HepG2 (cell line): Measurements from ENCODE around the gene DCDC1. TPM values are rescaled to one million over a fixed set of nuclear protein-coding genes. Genes with fewer than 3 reads are reported as not detected.

Experiments used
- ATAC-seq: fragments of 200-7000 bp; cut with Tn5 transposase; 3 replicates; pipeline ENCODE4 v1.9.1; 2020; ENCODE audit warnings: mild to moderate bottlenecking, moderate library complexity
- BruUV-seq: library from RNA; stranded (reverse); fragments of 400-500 nt; replicated peaks from 2 replicates; lab custom pipeline; 2021; lab: Mats Ljungman, UMichigan
- CTCF ChIA-PET: fragments of 300-600 bp; formaldehyde crosslinking; extraction: SDS; loops from one replicate; lab custom pipeline; 2021; ENCODE audit warnings: low total read pairs, inconsistent platforms, low intra/inter-chr PET ratio; lab: Yijun Ruan, JAX
- POLR2A ChIA-PET: fragments of 350-600 bp; sonication (Branson Sonifier 250); formaldehyde crosslinking; loops from one replicate; lab custom pipeline; 2020; ENCODE audit warnings: antibody characterized with exemption, inconsistent platforms; lab: Yijun Ruan, JAX
- DNase-seq: peaks from one replicate; pipeline ENCODE4 v3.0.0-alpha.2; 2015; ENCODE audit warnings: low spot score
- FAIRE-seq: peaks from 3 replicates; lab custom pipeline; 2011; peaks lifted over from hg19 to GRCh38; lab: Jason Lieb, UNC
- H2AFZ ChIP-seq: one replicate; pipeline ENCODE4 v1.6.1; 2011; ENCODE audit warnings: low read length, inconsistent platforms
- H3K27ac ChIP-seq: fragments of 300-600 bp; 3 replicates; pipeline ENCODE4 v1.8.0; 2011; ENCODE audit warnings: mixed run types, mild to moderate bottlenecking, mixed read lengths, low read length, inconsistent platforms; ENCODE audit not compliant: insufficient read depth; ENCODE audit errors: extremely low read length
- H3K27me3 ChIP-seq, 2 experiments: fragments of 200-600 bp in 1 of 2; 2 replicates in 1 of 2; 3 replicates in 1 of 2; pipeline versions ENCODE4 v1.6.0 to v1.8.0; 2011; ENCODE audit warnings: low read length in 2 of 2, mild to moderate bottlenecking in 2 of 2, moderate library complexity in 2 of 2, inconsistent platforms in 1 of 2; ENCODE audit not compliant: insufficient read depth in 2 of 2, control insufficient read depth in 1 of 2
- H3K36me3 ChIP-seq, 2 experiments: fragments of 200-600 bp in 1 of 2; replicated peaks in 1 of 2; 2 replicates in 1 of 2; 3 replicates in 1 of 2; pipeline versions ENCODE4 v1.5.1 to v1.8.0; 2011; ENCODE audit warnings: low read length in 2 of 2, inconsistent platforms in 1 of 2; ENCODE audit not compliant: insufficient read depth in 2 of 2, control insufficient read depth in 1 of 2
- H3K4me1 ChIP-seq: 2 replicates; pipeline ENCODE4 v1.5.1; 2012; ENCODE audit warnings: low read length, inconsistent platforms; ENCODE audit not compliant: insufficient read depth
- H3K4me2 ChIP-seq: 2 replicates; pipeline ENCODE4 v1.6.0; 2011; ENCODE audit warnings: low read depth, low read length, inconsistent platforms
- H3K4me3 ChIP-seq, 3 experiments: fragments of 200-600 bp in 1 of 3; sonication (generic), shearing (Covaris generic) in 1 of 3; replicated peaks in 1 of 3; 2 replicates each; pipeline ENCODE4 v1.5.1; 2011 to 2016; ENCODE audit warnings: low read length in 3 of 3, inconsistent platforms in 2 of 3, low read depth in 2 of 3, mild to moderate bottlenecking in 2 of 3, control low read depth in 1 of 3, mixed read lengths in 1 of 3; ENCODE audit not compliant: insufficient read depth in 1 of 3
- H3K79me2 ChIP-seq: one replicate; pipeline ENCODE4 v1.6.1; 2011; ENCODE audit warnings: low read length, inconsistent platforms; ENCODE audit not compliant: insufficient read depth
- H3K9ac ChIP-seq: 2 replicates; pipeline ENCODE4 v1.6.0; 2011; ENCODE audit warnings: mild to moderate bottlenecking, low read depth, low read length, inconsistent platforms; ENCODE audit not compliant: insufficient read depth
- H3K9me3 ChIP-seq: 2 replicates; pipeline ENCODE4 v1.5.1; 2012; ENCODE audit warnings: mild to moderate bottlenecking, low read length
- H4K20me1 ChIP-seq: 2 replicates; pipeline ENCODE4 v1.6.0; 2011; ENCODE audit warnings: inconsistent platforms, mild to moderate bottlenecking, low read length, moderate library complexity; ENCODE audit not compliant: insufficient read depth
- ARID2 ChIP-seq: sonication (generic); formaldehyde crosslinking; IDR thresholded peaks from 2 replicates; pipeline ENCODE4 v1.8.1; 2022; ENCODE audit warnings: mild to moderate bottlenecking, missing genetic modification reagents, borderline replicate concordance
- ATF7-NPFF ChIP-seq: sonication (generic); formaldehyde crosslinking; IDR thresholded peaks from 2 replicates; pipeline ENCODE4 v1.8.1; 2023; ENCODE audit warnings: mild to moderate bottlenecking, low read depth, missing genetic modification reagents, moderate library complexity
- ATRX ChIP-seq: sonication (generic); formaldehyde crosslinking; IDR thresholded peaks from 2 replicates; pipeline ENCODE4 v1.4.0; 2020; ENCODE audit warnings: missing genetic modification reagents, borderline replicate concordance
- DNMT3B ChIP-seq: conservative IDR thresholded peaks from 2 replicates; pipeline ENCODE4 v1.6.1; 2016; ENCODE audit warnings: missing biosample characterization, control low read depth
- FOXA3 ChIP-seq: IDR thresholded peaks from 2 replicates; pipeline ENCODE4 v1.6.1; 2016; ENCODE audit warnings: missing genetic modification reagents, missing compliant biosample characterization
- GZF1 ChIP-seq: sonication (generic); formaldehyde crosslinking; IDR thresholded peaks from 2 replicates; pipeline ENCODE4 v1.5.1; 2020; ENCODE audit warnings: mild to moderate bottlenecking, missing genetic modification reagents
- HNF4A ChIP-seq: sonication (generic); formaldehyde crosslinking; IDR thresholded peaks from 2 replicates; pipeline ENCODE4 v1.4.0; 2020; ENCODE audit warnings: missing genetic modification reagents
- HNRNPH1 ChIP-seq: fragments of 200-400 bp; formaldehyde crosslinking; optimal IDR thresholded peaks from 2 replicates; pipeline ENCODE3; 2017; ENCODE audit warnings: mild to moderate bottlenecking, low read depth, low read length
- KLF16 ChIP-seq, 2 experiments: sonication (generic) in 1 of 2; formaldehyde crosslinking in 1 of 2; IDR thresholded peaks; 2 replicates each; pipeline versions ENCODE4 v1.6.1 to v1.8.0; 2016 to 2023; ENCODE audit warnings: missing genetic modification reagents in 2 of 2, missing compliant biosample characterization in 1 of 2
- MBNL3 ChIP-seq: fragments of 250-450 bp; sonication (Bioruptor Pico); conservative IDR thresholded peaks from 2 replicates; pipeline ENCODE4 v1.8.0; 2022; ENCODE audit warnings: mild to moderate bottlenecking, inconsistent platforms
- NCOA2 ChIP-seq: sonication (generic); formaldehyde crosslinking; IDR thresholded peaks from 2 replicates; pipeline ENCODE4 v1.8.0; 2022; ENCODE audit warnings: inconsistent platforms
- POGZ ChIP-seq: sonication (generic); formaldehyde crosslinking; IDR thresholded peaks from 2 replicates; pipeline ENCODE4 v1.4.0; 2020; ENCODE audit warnings: mild to moderate bottlenecking, missing genetic modification reagents
- POLR2A ChIP-seq, 2 experiments: IDR thresholded peaks; 2 replicates each; pipeline ENCODE4 v1.6.1; 2011; ENCODE audit warnings: low read depth in 2 of 2, low read length in 2 of 2, mild to moderate bottlenecking in 1 of 2, moderate library complexity in 1 of 2; ENCODE audit not compliant: insufficient read depth in 1 of 2
- SIX1 ChIP-seq: sonication (generic); formaldehyde crosslinking; IDR thresholded peaks from 2 replicates; pipeline ENCODE4 v1.4.0; 2020; ENCODE audit warnings: missing genetic modification reagents, borderline replicate concordance
- TEAD3 ChIP-seq: optimal IDR thresholded peaks from 2 replicates; pipeline ENCODE3; 2016; ENCODE audit warnings: borderline replicate concordance
- ZBTB8A ChIP-seq: sonication (generic); formaldehyde crosslinking; IDR thresholded peaks from 2 replicates; pipeline ENCODE4 v1.4.0; 2020; ENCODE audit warnings: mild to moderate bottlenecking, low read depth, missing genetic modification reagents, borderline replicate concordance
- ZC3H13 ChIP-seq: sonication (generic); formaldehyde crosslinking; IDR thresholded peaks from 2 replicates; pipeline ENCODE4 v1.8.1; 2023; ENCODE audit warnings: mild to moderate bottlenecking, missing genetic modification reagents, moderate library complexity
- ZNF441 ChIP-seq: sonication (generic); formaldehyde crosslinking; IDR thresholded peaks from 2 replicates; pipeline ENCODE4 v1.7.0; 2021; ENCODE audit warnings: missing genetic modification reagents, borderline replicate concordance
- ZNF615 ChIP-seq: sonication (generic); formaldehyde crosslinking; IDR thresholded peaks from 2 replicates; pipeline ENCODE4 v1.5.0; 2020; ENCODE audit warnings: mild to moderate bottlenecking, missing genetic modification reagents, borderline replicate concordance
- ZNF879 ChIP-seq: sonication (generic); formaldehyde crosslinking; IDR thresholded peaks from 2 replicates; pipeline ENCODE4 v1.8.1; 2023; ENCODE audit warnings: missing genetic modification reagents
- WGBS: methylation state at CpG from one replicate; pipeline ENCODE4 v1.1.6; 2017; ENCODE audit warnings: low lambda C conversion rate; 5-methylcytosine and 5-hydroxymethylcytosine counted together
- in situ Hi-C: cut with HindIII; loops from 2 replicates; pipeline ENCODE4 v1.10.0; 2017; ENCODE audit warnings: low pct_unique_long_range_greater_than_20kb; ENCODE audit not compliant: extremely low pct_ligation_motif_present
- intact Hi-C: fragments of 100-400 bp; cut with micrococcal nuclease; formaldehyde crosslinking; loops from one replicate; pipeline ENCODE4 v1.10.0; 2022; ENCODE audit not compliant: unreplicated experiment
- polyA plus RNA-seq, 8 experiments: library from polyadenylated mRNA; depleted of rRNA in 3 of 8; stranded (reverse) in 7 of 8; unstranded in 1 of 8; fragments of >200 nt; fragmentation: Illumina TruSeq in 4 of 8; extraction: Trizol in 4 of 8; gene quantifications; 2 replicates each; pipeline versions ENCODE4 v1.2.1 to v1.2.3, GENCODE V29; 2011 to 2016; ENCODE audit warnings: low read depth in 4 of 8, missing spikeins in 1 of 8, mixed read lengths in 1 of 8; ENCODE audit not compliant: insufficient read depth in 1 of 8
- total RNA-seq, 5 experiments: library from RNA; depleted of rRNA; stranded (reverse); fragments of >200 nt; fragmentation: Illumina TruSeq; extraction: Trizol; gene quantifications; 2 replicates each; pipeline ENCODE4 v1.2.3, GENCODE V29; 2016; ENCODE audit warnings: low read depth in 1 of 5
- TF ChIP-seq, protein P1 (sequence below): IDR thresholded peaks from 2 replicates; pipeline ENCODE4 v1.6.1; 2016; ENCODE audit warnings: missing biosample characterization, missing genetic modification reagents, low read depth

The DCDC1 gene
- total and polyA plus RNA-seq, 2 of the 13 experiments (the other 11 are each of a cell fraction or from before 2014, with no cell fraction given), result 0.12 to 0.27 TPM

DNA sequence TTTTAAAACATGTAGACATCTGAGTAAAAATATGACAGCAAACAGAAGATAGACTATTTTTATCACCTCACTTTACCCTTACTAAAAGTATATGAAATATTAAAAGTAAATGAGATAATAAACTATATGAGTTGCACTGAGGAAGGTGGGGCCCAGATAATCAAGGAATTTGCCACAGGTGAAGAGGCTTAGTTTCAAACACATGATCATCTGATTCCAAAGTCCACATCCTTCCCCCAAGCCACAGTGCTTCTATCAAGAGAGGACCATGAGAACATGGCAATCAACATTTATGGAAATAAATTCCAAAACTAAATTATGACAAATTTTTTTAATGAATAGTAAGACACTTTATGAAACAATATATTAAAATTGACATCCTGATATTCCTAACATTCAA lies 384.0 kb downstream of the DCDC1 start:
- no peak overlapping the region for H3K27ac ChIP-seq
- H3K9ac ChIP-seq, result no peak overlapping the region
- H3K36me3 ChIP-seq, result no peaks in the 10 kb centered on the region
- no peaks in the 10 kb centered on the region for H3K9me3 ChIP-seq
- no peak for DNase-seq
- in situ Hi-C loops, result no loop called here
- CTCF ChIA-PET, result no interaction called here
- intact Hi-C loops, result no loop called here
- peaks cover 21% of the 10 kb centered on the region for H3K4me1 ChIP-seq
- POLR2A ChIA-PET, result no interaction called here
- H3K79me2 ChIP-seq, result no peaks in the 10 kb centered on the region
- ATAC-seq, result no peak
- no TSS peak for BruUV-seq
- no peak overlapping the region for H2AFZ ChIP-seq
- H3K4me2 ChIP-seq, result no peak overlapping the region
- TF ChIP-seq TEAD3 (CRISPR knock-in tag), result no peak
- 0 out of 2 replicates have a peak, but pooled peaks have one; percentile 12 for TF ChIP-seq HNF4A (CRISPR knock-in tag)
- no peak for TF ChIP-seq ZBTB8A (CRISPR knock-in tag)
- TF ChIP-seq HNRNPH1, result no peak
- TF ChIP-seq ZC3H13 (CRISPR knock-in tag), result no peak
- no peak for TF ChIP-seq NCOA2 (CRISPR knock-in tag)
- TF ChIP-seq FOXA3, result no peak
- TF ChIP-seq ARID2 (CRISPR knock-in tag), result no peak
- no peak overlapping the region for H3K4me3 ChIP-seq
- H4K20me1 ChIP-seq, result no peaks in the 10 kb centered on the region
- no peak for FAIRE-seq
- no peaks in the 10 kb centered on the region for H3K27me3 ChIP-seq

GRCh38 chr11:30984827-30985226 lies 384.7 kb downstream of the DCDC1 start:
- no peak for ATAC-seq
- Histone ChIP-seq H3K4me2 (no peak overlapping the region), H3K36me3 (no peaks in the 10 kb centered on the region), H3K4me1 (peaks cover 20% of the 10 kb centered on the region), H3K9me3 (no peaks in the 10 kb centered on the region), H3K27ac (no peak overlapping the region), H3K4me3 (no peak overlapping the region), H3K9ac (no peak overlapping the region), H4K20me1 (no peaks in the 10 kb centered on the region), H2AFZ (no peak overlapping the region), H3K79me2 (no peaks in the 10 kb centered on the region), H3K27me3 (no peaks in the 10 kb centered on the region)
- intact Hi-C loops (no loop called here), in situ Hi-C loops (no loop called here)
- ChIA-PET POLR2A (no interaction called here), CTCF (no interaction called here)
- 25% methylated on average over 3 of the region's 3 CpGs for WGBS
- no TSS peak for BruUV-seq
- DNase-seq, result no peak
- no peak for FAIRE-seq
- TF ChIP-seq ATRX, result no peak
- no peak for TF ChIP-seq ZNF879
- no peak for TF ChIP-seq DNMT3B (CRISPR knock-in tag)
- TF ChIP-seq, protein P1, sequence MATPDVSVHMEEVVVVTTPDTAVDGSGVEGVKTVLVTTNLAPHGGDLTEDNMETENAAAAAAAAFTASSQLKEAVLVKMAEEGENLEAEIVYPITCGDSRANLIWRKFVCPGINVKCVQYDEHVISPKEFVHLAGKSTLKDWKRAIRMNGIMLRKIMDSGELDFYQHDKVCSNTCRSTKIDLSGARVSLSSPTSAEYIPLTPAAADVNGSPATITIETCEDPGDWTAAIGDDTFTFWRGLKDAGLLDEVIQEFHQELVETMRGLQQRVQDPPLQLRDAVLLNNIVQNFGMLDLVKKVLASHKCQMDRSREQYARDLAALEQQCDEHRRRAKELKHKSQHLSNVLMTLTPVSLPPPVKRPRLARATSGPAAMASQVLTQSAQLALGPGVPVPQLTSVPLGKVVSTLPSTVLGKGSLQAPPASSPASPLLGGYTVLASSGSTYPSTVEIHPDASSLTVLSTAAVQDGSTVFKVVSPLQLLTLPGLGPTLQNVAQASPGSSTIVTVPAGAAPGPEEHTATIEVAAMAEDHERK (CRISPR knock-in tag), result no peak
- TF ChIP-seq ZNF441 (CRISPR knock-in tag), result no peak
- TF ChIP-seq MBNL3 (CRISPR knock-in tag), result no peak
- TF ChIP-seq KLF16 (CRISPR knock-in tag; IDR thresholded peaks at IDR 0.05), result no peak
- no peak for TF ChIP-seq POLR2A (IDR thresholded peaks at IDR 0.05; ENCODE audit: insufficient read depth in 1 of 2, low read depth in 2 of 2, low read length in 2 of 2)
- TF ChIP-seq POGZ (CRISPR knock-in tag), result no peak
- TF ChIP-seq ATF7-NPFF (CRISPR knock-in tag), result no peak
- TF ChIP-seq ZNF615 (CRISPR knock-in tag), result no peak
- TF ChIP-seq SIX1, result no peak
- no peak for TF ChIP-seq GZF1 (CRISPR knock-in tag)
